Left lobe of liver (tissue), 2 donors: ENCODE results near the gene ZNF182. TPM values are rescaled to one million over a fixed set of nuclear protein-coding genes. Genes with fewer than 3 reads are reported as not detected.
"Not testable (repeated sequence)": the region's sequence is repeated elsewhere in the genome, so short reads cannot be mapped to it uniquely, and the experiment has no call there.

Experiments used
- ATAC-seq: fragments of 200-7000 bp; cut with Tn5 transposase; one replicate; pipeline ENCODE4 v1.9.1; 2020; ENCODE audit warnings: mild to moderate bottlenecking, moderate library complexity
- DNase-seq: peaks from one replicate; pipeline ENCODE4 v3.0.0-alpha.2; 2020; ENCODE audit warnings: low spot score
- total RNA-seq: library from RNA; stranded (reverse); gene quantifications from one replicate; pipeline ENCODE4 v1.2.1, GENCODE V29; 2021
- donor health status: DM: no; HTN: no; CAD: no; lungs with moderate emphysema.
- donor health status: DM: no; HTN: yes; CAD: no.

Gene ZNF182
- total RNA-seq, 1 donor from 2014 or later = 2.2 TPM

GRCh38 chrX:48002319-48002718 is 1.5 kb downstream of the ZNF182 start:
- DNase-seq (no peak), ATAC-seq (no peak)

- no peak for ATAC-seq
- DNase-seq = no peak
Measured at GRCh38 chrX:48001260-48001659, 2.5 kb downstream of the ZNF182 start.

- ATAC-seq (no peak), DNase-seq (no peak)
Measured at GRCh38 chrX:47992669-47993068, 11.1 kb downstream of the ZNF182 start.

GRCh38 chrX:47992095-47992380 is 11.8 kb downstream of the ZNF182 start:
- DNase-seq (no peak), ATAC-seq (no peak)

GRCh38 chrX:47991263-47992094 is 12.3 kb downstream of the ZNF182 start:
- DNase-seq (no peak), ATAC-seq (no peak)

- no peak for DNase-seq
- ATAC-seq = no peak
Measured at GRCh38 chrX:47976254-47977151, 27.3 kb downstream of the ZNF182 start.

GRCh38 chrX:47973235-47973634 is 30.6 kb downstream of the ZNF182 start:
- ATAC-seq (no peak), DNase-seq (no peak)

- not testable (repeated sequence) for DNase-seq, ATAC-seq
Measured at GRCh38 chrX:47965526-47965925, 38.3 kb downstream of the ZNF182 start.

- ATAC-seq = not testable (repeated sequence)
Measured at GRCh38 chrX:47961830-47962229, 42.0 kb downstream of the ZNF182 start.

GRCh38 chrX:47960406-47960805 is 43.4 kb downstream of the ZNF182 start:
- ATAC-seq = no peak
- DNase-seq = no peak

More at GRCh38 chrX:47961830-47962229, 42.0 kb downstream of the ZNF182 start:
- DNase-seq = not testable (repeated sequence)

- DNase-seq = no peak
- no peak for ATAC-seq
Measured at GRCh38 chrX:47958761-47959342, 44.9 kb downstream of the ZNF182 start.

- ATAC-seq, DNase-seq: not testable (repeated sequence)
Measured at GRCh38 chrX:47958206-47958605, 45.6 kb downstream of the ZNF182 start.

- DNase-seq (no peak), ATAC-seq (no peak)
Measured at GRCh38 chrX:47956016-47956415, 47.8 kb downstream of the ZNF182 start.

GRCh38 chrX:47955295-47955694 is 48.5 kb downstream of the ZNF182 start:
- not testable (repeated sequence) for DNase-seq, ATAC-seq

- ATAC-seq (no peak), DNase-seq (no peak)
Measured at GRCh38 chrX:47941423-47941822, 62.4 kb downstream of the ZNF182 start.

- ATAC-seq = no peak
- no peak for DNase-seq
Measured at GRCh38 chrX:47940448-47940847, 63.3 kb downstream of the ZNF182 start.

GRCh38 chrX:47936940-47937317 is 66.9 kb downstream of the ZNF182 start:
- DNase-seq (no peak), ATAC-seq (no peak)

GRCh38 chrX:47936224-47936939 is 67.4 kb downstream of the ZNF182 start:
- ATAC-seq = no peak
- DNase-seq = no peak

- ATAC-seq = no peak
- DNase-seq = no peak
Measured at GRCh38 chrX:47933946-47934345, 69.8 kb downstream of the ZNF182 start.

- ATAC-seq, DNase-seq: not testable (repeated sequence)
Measured at GRCh38 chrX:47931970-47932369, 71.8 kb downstream of the ZNF182 start.

GRCh38 chrX:47927212-47927611 is 76.6 kb downstream of the ZNF182 start:
- DNase-seq (no peak), ATAC-seq (no peak)
